IMR-90 (cell line): ENCODE results near the gene ASF1A. TPM values are rescaled to one million over a fixed set of nuclear protein-coding genes. Genes with fewer than 3 reads are reported as not detected.

Experiments used
- ATAC-seq: fragments of 200-7000 bp; cut with Tn5 transposase; 2 replicates; pipeline ENCODE4 v1.9.1; 2020; ENCODE audit warnings: low read depth, mild to moderate bottlenecking, moderate library complexity
- BruUV-seq: library from RNA; stranded (reverse); fragments of 400-500 nt; replicated peaks from 2 replicates; lab custom pipeline; 2021; lab: Mats Ljungman, UMichigan
- CTCF ChIA-PET: fragments of 300-600 bp; formaldehyde crosslinking; extraction: SDS; loops from one replicate; lab custom pipeline; 2021; ENCODE audit warnings: antibody characterized with exemption; lab: Yijun Ruan, JAX
- POLR2A ChIA-PET: fragments of 300-600 bp; sonication (Branson Sonifier 250); formaldehyde crosslinking; loops from one replicate; lab custom pipeline; 2022; ENCODE audit warnings: antibody characterized with exemption; ENCODE audit not compliant: unreplicated experiment; lab: Charles Lee
- DNase-seq: peaks from one replicate; pipeline ENCODE4 v3.0.0; 2013
- H2AFZ ChIP-seq: replicated peaks from 2 replicates; pipeline ENCODE3; 2013; ENCODE audit warnings: low read length, mild to moderate bottlenecking; ENCODE audit not compliant: poor library complexity
- H2AK5ac ChIP-seq: 2 replicates; pipeline ENCODE4 v1.6.1; 2013; ENCODE audit warnings: low read depth, low read length, inconsistent platforms
- H2AK9ac ChIP-seq: replicated peaks from 2 replicates; pipeline ENCODE3; 2013; ENCODE audit warnings: mild to moderate bottlenecking, low read depth, low read length, moderate library complexity; ENCODE audit not compliant: poor library complexity
- H2BK120ac ChIP-seq: 2 replicates; pipeline ENCODE4 v1.6.1; 2013; ENCODE audit warnings: low read depth, low read length, inconsistent platforms
- H2BK15ac ChIP-seq: 3 replicates; pipeline ENCODE4 v1.6.1; 2013; ENCODE audit warnings: low read depth, low read length, inconsistent platforms
- H2BK20ac ChIP-seq: 2 replicates; pipeline ENCODE4 v1.6.1; 2013; ENCODE audit warnings: low read depth, mild to moderate bottlenecking, inconsistent platforms, low read length, moderate library complexity
- H2BK5ac ChIP-seq: 2 replicates; pipeline ENCODE4 v1.6.1; 2013; ENCODE audit warnings: mild to moderate bottlenecking, low read depth, low read length, inconsistent platforms; ENCODE audit not compliant: poor library complexity, severe bottlenecking
- H3K14ac ChIP-seq: replicated peaks from 2 replicates; pipeline ENCODE4 v1.6.1; 2013; ENCODE audit warnings: low read depth, low read length, inconsistent platforms
- H3K18ac ChIP-seq: 2 replicates; pipeline ENCODE4 v1.6.1; 2013; ENCODE audit warnings: low read depth, low read length, control low read depth
- H3K23ac ChIP-seq: 2 replicates; pipeline ENCODE4 v1.6.1; 2013; ENCODE audit warnings: low read depth, low read length, inconsistent platforms
- H3K27ac ChIP-seq: 2 replicates; pipeline ENCODE4 v1.5.1; 2013; ENCODE audit warnings: mild to moderate bottlenecking, control low read depth, low read length; ENCODE audit not compliant: insufficient read depth
- H3K27me3 ChIP-seq: 2 replicates; pipeline ENCODE4 v1.6.1; 2013; ENCODE audit warnings: low read length; ENCODE audit not compliant: control insufficient read depth, insufficient read depth
- H3K36me3 ChIP-seq: 2 replicates; pipeline ENCODE4 v1.6.1; 2013; ENCODE audit warnings: low read length, mixed read lengths; ENCODE audit not compliant: control insufficient read depth, insufficient read depth
- H3K4ac ChIP-seq: 2 replicates; pipeline ENCODE4 v1.6.1; 2013; ENCODE audit warnings: low read depth, low read length, inconsistent platforms
- H3K4me1 ChIP-seq: 2 replicates; pipeline ENCODE4 v1.6.1; 2013; ENCODE audit warnings: low read length, mixed read lengths; ENCODE audit not compliant: control insufficient read depth, insufficient read depth
- H3K4me2 ChIP-seq: 2 replicates; pipeline ENCODE4 v1.6.1; 2013; ENCODE audit warnings: low read depth, mild to moderate bottlenecking, control low read depth, low read length, moderate library complexity
- H3K4me3 ChIP-seq: 2 replicates; pipeline ENCODE4 v1.5.1; 2013; ENCODE audit warnings: low read depth, mild to moderate bottlenecking, control low read depth, low read length, moderate library complexity; ENCODE audit not compliant: insufficient read depth
- H3K56ac ChIP-seq: 2 replicates; pipeline ENCODE4 v1.6.1; 2013; ENCODE audit warnings: low read length, inconsistent platforms; ENCODE audit not compliant: insufficient read depth; ENCODE audit errors: extremely low read depth
- H3K79me1 ChIP-seq, 2 experiments: 2 replicates each; pipeline ENCODE4 v1.6.1; 2013; ENCODE audit warnings: low read length in 2 of 2, inconsistent platforms in 1 of 2, low read depth in 1 of 2
- H3K9ac ChIP-seq: 2 replicates; pipeline ENCODE4 v1.6.1; 2013; ENCODE audit warnings: low read depth, low read length, control low read depth
- H3K9me1 ChIP-seq: 2 replicates; pipeline ENCODE4 v1.6.1; 2013; ENCODE audit warnings: low read length, inconsistent platforms; ENCODE audit not compliant: insufficient read depth
- H3K9me3 ChIP-seq: 2 replicates; pipeline ENCODE4 v1.6.1; 2013; ENCODE audit warnings: low read length; ENCODE audit not compliant: control insufficient read depth, insufficient read depth
- H4K20me1 ChIP-seq: 2 replicates; pipeline ENCODE4 v1.6.1; 2013; ENCODE audit warnings: low read length, inconsistent platforms; ENCODE audit not compliant: insufficient read depth
- H4K5ac ChIP-seq: 2 replicates; pipeline ENCODE4 v1.6.1; 2013; ENCODE audit warnings: mild to moderate bottlenecking, low read depth, low read length, control low read depth
- H4K8ac ChIP-seq, 2 experiments: 2 replicates each; pipeline ENCODE4 v1.6.1; 2013; ENCODE audit warnings: low read depth in 2 of 2, low read length in 2 of 2, control low read depth in 1 of 2, inconsistent platforms in 1 of 2
- H4K91ac ChIP-seq: 2 replicates; pipeline ENCODE4 v1.6.1; 2013; ENCODE audit warnings: low read depth, low read length, inconsistent platforms; ENCODE audit not compliant: insufficient read depth
- BHLHE40 ChIP-seq: fragments of 150-350 bp; IDR thresholded peaks from 2 replicates; pipeline ENCODE4 v1.6.1; 2016; ENCODE audit warnings: mild to moderate bottlenecking, low read depth, low read length
- CHD1 ChIP-seq: IDR thresholded peaks from 2 replicates; pipeline ENCODE4 v1.6.1; 2012; ENCODE audit warnings: low read depth, low read length, improper control_type of control experiment
- FOS ChIP-seq: fragments of 150-350 bp; IDR thresholded peaks from 2 replicates; pipeline ENCODE4 v1.6.1; 2016; ENCODE audit warnings: low read depth, low read length
- MAFK ChIP-seq: IDR thresholded peaks from 2 replicates; pipeline ENCODE4 v1.6.1; 2012; ENCODE audit warnings: low read depth, low read length, improper control_type of control experiment
- MAZ ChIP-seq: IDR thresholded peaks from 2 replicates; pipeline ENCODE4 v1.6.1; 2012; ENCODE audit warnings: low read depth, mild to moderate bottlenecking, low read length, improper control_type of control experiment, moderate library complexity, borderline replicate concordance
- MXI1 ChIP-seq: IDR thresholded peaks from 2 replicates; pipeline ENCODE4 v1.6.1; 2012; ENCODE audit warnings: low read depth, mild to moderate bottlenecking, low read length, moderate library complexity, borderline replicate concordance
- NFE2L2 ChIP-seq: fragments of 150-350 bp; IDR thresholded peaks from 2 replicates; pipeline ENCODE4 v1.6.1; 2016; ENCODE audit warnings: low read depth, mild to moderate bottlenecking, low read length
- POLR2A ChIP-seq: IDR thresholded peaks from 2 replicates; pipeline ENCODE4 v1.6.1; 2012; ENCODE audit warnings: mild to moderate bottlenecking, low read depth, low read length
- RAD21 ChIP-seq: IDR thresholded peaks from 2 replicates; pipeline ENCODE4 v1.6.1; 2012; ENCODE audit warnings: low read length, improper control_type of control experiment
- RCOR1 ChIP-seq: IDR thresholded peaks from 2 replicates; pipeline ENCODE4 v1.6.1; 2012; ENCODE audit warnings: mild to moderate bottlenecking, low read length, improper control_type of control experiment; ENCODE audit not compliant: insufficient replicate concordance
- RFX5 ChIP-seq: IDR thresholded peaks from 2 replicates; pipeline ENCODE4 v1.8.0; 2012; ENCODE audit warnings: low read depth, mild to moderate bottlenecking, low read length, moderate library complexity
- SMC3 ChIP-seq: fragments of 150-350 bp; IDR thresholded peaks from 2 replicates; pipeline ENCODE4 v1.6.1; 2016; ENCODE audit warnings: low read depth, mild to moderate bottlenecking, antibody characterized with exemption, low read length, moderate library complexity
- WGBS, 2 experiments: methylation state at CpG; one replicate each; pipeline versions ENCODE4 v1.1.5 to v1.1.7; 2013; ENCODE audit warnings: missing lambda C conversion rate in 2 of 2; ENCODE audit not compliant: insufficient read length in 1 of 2; ENCODE audit errors: extremely low coverage in 2 of 2; 5-methylcytosine and 5-hydroxymethylcytosine counted together
- dilution Hi-C: fragments of 300-500 bp; cut with HindIII; formaldehyde crosslinking; loops from one replicate; pipeline ENCODE4 v1.14.3; 2018; ENCODE audit warnings: low sequenced_read_pairs; ENCODE audit not compliant: unreplicated experiment
- in situ Hi-C: fragments of 300-500 bp; cut with MboI; formaldehyde crosslinking; loops from 3 replicates; pipeline ENCODE4 v1.14.3; 2019; ENCODE audit warnings: low sequenced_read_pairs, inconsistent platforms, mixed read lengths
- intact Hi-C: fragments of 100-400 bp; cut with micrococcal nuclease; formaldehyde crosslinking; loops from 2 replicates; pipeline ENCODE4 v1.10.0; 2022
- polyA plus RNA-seq, 3 experiments: library from polyadenylated mRNA; depleted of rRNA; stranded (reverse); fragments of >200 nt; gene quantifications; 2 replicates each; pipeline ENCODE4 v1.2.3, GENCODE V29; 2012; ENCODE audit warnings: low replicate concordance in 1 of 3
- total RNA-seq: library from RNA; depleted of rRNA; stranded (reverse); fragments of >200 nt; gene quantifications from 2 replicates; pipeline ENCODE4 v1.2.3, GENCODE V29; 2012
- TF ChIP-seq, protein P1 (sequence below): fragments of 150-350 bp; IDR thresholded peaks from 2 replicates; pipeline ENCODE4 v1.6.1; 2017; ENCODE audit warnings: mild to moderate bottlenecking, antibody characterized with exemption, low read length, low read depth
- TF ChIP-seq, protein P2 (sequence below): fragments of 150-350 bp; IDR thresholded peaks from 2 replicates; pipeline ENCODE4 v1.6.1; 2016; ENCODE audit warnings: low read depth, mild to moderate bottlenecking, low read length, moderate library complexity, borderline replicate concordance
- TF ChIP-seq, protein P3 (sequence below): conservative IDR thresholded peaks from 2 replicates; pipeline ENCODE4 v1.5.1; 2012; ENCODE audit warnings: mild to moderate bottlenecking, low read depth, low read length, improper control_type of control experiment

The ASF1A gene
- total and polyA plus RNA-seq, 2 of the 4 experiments (the other 2 are of a cell fraction), result 10.1 to 11.1 TPM

DNA sequence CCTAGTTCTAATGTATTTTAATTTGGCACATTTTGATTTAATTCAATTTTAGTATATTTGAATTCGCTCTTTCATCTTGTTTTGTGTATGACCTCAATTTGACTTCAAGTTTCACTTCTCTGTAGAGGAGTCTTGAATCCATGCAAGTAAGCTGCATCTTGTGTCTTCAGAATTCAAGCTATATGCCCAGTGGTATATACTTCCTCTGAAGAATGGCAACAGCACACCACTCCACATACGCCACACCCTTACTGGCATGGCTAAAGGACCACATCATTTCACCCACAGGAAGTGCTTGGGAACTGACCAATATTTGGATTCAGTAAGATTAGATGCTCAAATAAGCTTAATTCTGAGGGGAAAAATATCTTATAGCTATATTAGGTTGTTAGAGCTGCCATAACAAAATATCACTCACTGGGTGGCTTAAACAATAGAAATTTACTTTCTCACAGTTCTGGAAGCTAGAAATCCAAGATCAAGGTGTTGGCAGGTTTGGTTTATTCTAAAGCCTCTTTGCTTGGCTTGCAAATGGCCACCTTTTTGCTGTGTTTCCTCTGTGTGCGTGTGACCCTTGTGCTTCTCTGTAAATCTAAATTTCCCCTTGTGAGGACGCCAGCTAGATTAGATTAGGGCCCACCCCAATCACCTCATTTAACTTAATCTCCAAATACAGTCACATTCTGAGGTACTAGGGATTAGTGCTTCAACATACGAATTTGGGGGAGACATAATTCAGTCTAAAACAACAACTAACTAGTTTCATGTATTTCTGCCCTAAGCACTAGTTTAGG, 2.8 kb upstream of the ASF1A start:
- H4K5ac ChIP-seq, result no peak overlapping the region
- no peak overlapping the region for H2BK20ac ChIP-seq
- no peak overlapping the region for H3K56ac ChIP-seq
- no peak overlapping the region for H3K9ac ChIP-seq
- H2BK15ac ChIP-seq, result no peak overlapping the region
- no peak overlapping the region for H3K18ac ChIP-seq
- H3K23ac ChIP-seq, result no peak overlapping the region
- CTCF ChIA-PET, result interaction anchor here (1.1 kb wide), 1 partner anchor 9 kb away, joined by 4 read pairs; no protein-coding TSS in a partner anchor
- no peak overlapping the region for H2AFZ ChIP-seq
- POLR2A ChIA-PET, result no interaction called here
- H3K14ac ChIP-seq, result no peak overlapping the region
- H4K20me1 ChIP-seq, result no peaks in the 10 kb centered on the region
- no peaks in the 10 kb centered on the region for H3K27me3 ChIP-seq
- no peaks in the 10 kb centered on the region for H3K36me3 ChIP-seq
- no peak for DNase-seq
- H3K9me3 ChIP-seq, result no peaks in the 10 kb centered on the region
- no peak overlapping the region for H3K4me2 ChIP-seq
- H4K91ac ChIP-seq, result no peak overlapping the region
- no peak for ATAC-seq
- no peak overlapping the region for H4K8ac ChIP-seq
- H3K4ac ChIP-seq, result no peak overlapping the region
- in situ Hi-C loops, result no loop called here
- H2AK5ac ChIP-seq, result peak overlapping the region; percentile 11; the same call in 1 of the 2 replicates
- peaks cover 2% of the 10 kb centered on the region; the same call in 1 of the 2 replicates for H3K4me1 ChIP-seq
- intact Hi-C loops, result loop anchor here (5.0 to 10.0 kb wide), 3 partner anchors 89 to 336 kb away; partner anchors contain the start of gene FAM184A
- no peak overlapping the region for H3K4me3 ChIP-seq
- no peak overlapping the region for H2BK120ac ChIP-seq
- no CpG with 5 or more reads among the region's 5 CpGs for WGBS, 2 experiments
- BruUV-seq, result no TSS peak
- peaks cover 16 to 34% of the 10 kb centered on the region in 2 experiments for H3K79me1 ChIP-seq
- no peak overlapping the region for H2BK5ac ChIP-seq
- dilution Hi-C loops, result no loop called here
- no peaks in the 10 kb centered on the region for H3K9me1 ChIP-seq
- H2AK9ac ChIP-seq, result no peak overlapping the region
- no peak overlapping the region for H3K27ac ChIP-seq
- TF ChIP-seq RFX5, result no peak
- TF ChIP-seq SMC3, result no peak
- no peak for TF ChIP-seq NFE2L2
- TF ChIP-seq RCOR1, result no peak
- no peak for TF ChIP-seq FOS
- no peak for TF ChIP-seq MAZ
- TF ChIP-seq, protein P1, sequence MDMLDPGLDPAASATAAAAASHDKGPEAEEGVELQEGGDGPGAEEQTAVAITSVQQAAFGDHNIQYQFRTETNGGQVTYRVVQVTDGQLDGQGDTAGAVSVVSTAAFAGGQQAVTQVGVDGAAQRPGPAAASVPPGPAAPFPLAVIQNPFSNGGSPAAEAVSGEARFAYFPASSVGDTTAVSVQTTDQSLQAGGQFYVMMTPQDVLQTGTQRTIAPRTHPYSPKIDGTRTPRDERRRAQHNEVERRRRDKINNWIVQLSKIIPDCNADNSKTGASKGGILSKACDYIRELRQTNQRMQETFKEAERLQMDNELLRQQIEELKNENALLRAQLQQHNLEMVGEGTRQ, result no peak
- TF ChIP-seq, protein P2, sequence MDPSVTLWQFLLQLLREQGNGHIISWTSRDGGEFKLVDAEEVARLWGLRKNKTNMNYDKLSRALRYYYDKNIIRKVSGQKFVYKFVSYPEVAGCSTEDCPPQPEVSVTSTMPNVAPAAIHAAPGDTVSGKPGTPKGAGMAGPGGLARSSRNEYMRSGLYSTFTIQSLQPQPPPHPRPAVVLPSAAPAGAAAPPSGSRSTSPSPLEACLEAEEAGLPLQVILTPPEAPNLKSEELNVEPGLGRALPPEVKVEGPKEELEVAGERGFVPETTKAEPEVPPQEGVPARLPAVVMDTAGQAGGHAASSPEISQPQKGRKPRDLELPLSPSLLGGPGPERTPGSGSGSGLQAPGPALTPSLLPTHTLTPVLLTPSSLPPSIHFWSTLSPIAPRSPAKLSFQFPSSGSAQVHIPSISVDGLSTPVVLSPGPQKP, result no peak
- no peak for TF ChIP-seq BHLHE40
- TF ChIP-seq, protein P3, sequence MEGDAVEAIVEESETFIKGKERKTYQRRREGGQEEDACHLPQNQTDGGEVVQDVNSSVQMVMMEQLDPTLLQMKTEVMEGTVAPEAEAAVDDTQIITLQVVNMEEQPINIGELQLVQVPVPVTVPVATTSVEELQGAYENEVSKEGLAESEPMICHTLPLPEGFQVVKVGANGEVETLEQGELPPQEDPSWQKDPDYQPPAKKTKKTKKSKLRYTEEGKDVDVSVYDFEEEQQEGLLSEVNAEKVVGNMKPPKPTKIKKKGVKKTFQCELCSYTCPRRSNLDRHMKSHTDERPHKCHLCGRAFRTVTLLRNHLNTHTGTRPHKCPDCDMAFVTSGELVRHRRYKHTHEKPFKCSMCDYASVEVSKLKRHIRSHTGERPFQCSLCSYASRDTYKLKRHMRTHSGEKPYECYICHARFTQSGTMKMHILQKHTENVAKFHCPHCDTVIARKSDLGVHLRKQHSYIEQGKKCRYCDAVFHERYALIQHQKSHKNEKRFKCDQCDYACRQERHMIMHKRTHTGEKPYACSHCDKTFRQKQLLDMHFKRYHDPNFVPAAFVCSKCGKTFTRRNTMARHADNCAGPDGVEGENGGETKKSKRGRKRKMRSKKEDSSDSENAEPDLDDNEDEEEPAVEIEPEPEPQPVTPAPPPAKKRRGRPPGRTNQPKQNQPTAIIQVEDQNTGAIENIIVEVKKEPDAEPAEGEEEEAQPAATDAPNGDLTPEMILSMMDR, result no peak
- TF ChIP-seq RAD21, result no peak
- TF ChIP-seq MXI1, result no peak
- TF ChIP-seq POLR2A, result no peak
- TF ChIP-seq CHD1, result no peak
- TF ChIP-seq MAFK, result no peak
